ENCODE measurements around the gene INTS11. TPM values are rescaled to one million over a fixed set of nuclear protein-coding genes. Genes with fewer than 3 reads are reported as not detected.

Gene INTS11
- total RNA-seq, 1 experiment from 2014 or later = 161 TPM

GRCh38 chr1:1285611-1286311 is 38.7 kb downstream of the INTS11 start:
- RAD21 ChIA-PET (ENCODE audit: low non-redundant PET in 1 of 2, low total read pairs in 2 of 2, uncharacterized antibody in 2 of 2, unreplicated experiment in 2 of 2) = no interaction called here
- H3K4me2 ChIP-seq (ENCODE audit: low read length) = no peak overlapping the region
- intact Hi-C loops (cut with micrococcal nuclease) = no loop called here
- 0 out of 2 replicates have a peak, but pooled peaks have one; percentile 12 for ATAC-seq
- CTCF ChIA-PET = no interaction called here
- H3K4me1 ChIP-seq (ENCODE audit: control insufficient read depth in 1 of 2, insufficient read depth in 2 of 2, low read length in 2 of 2) = peaks cover 5 to 29% of the 10 kb centered on the region in 2 experiments; a peak in 3 of 4 replicates
- H3K4me3 ChIP-seq (replicated peaks in 1 of 2; ENCODE audit: low read depth in 1 of 2, low read length in 2 of 2) = no peak overlapping the region
- H3K9me2 ChIP-seq (ENCODE audit: insufficient read depth) = no peaks in the 10 kb centered on the region
- H3K27ac ChIP-seq (ENCODE audit: low read depth, low read length) = no peak overlapping the region; the same call in 1 of the 2 replicates
- H2AFZ ChIP-seq (ENCODE audit: low read depth, low read length, poor library complexity, severe bottlenecking) = no peak overlapping the region
- no peak for DNase-seq (ENCODE audit: low read depth, low spot score)
- no peaks in the 10 kb centered on the region for H4K20me1 ChIP-seq (ENCODE audit: insufficient read depth)
- BruUV-seq (replicated peaks) = no TSS peak
- TF ChIP-seq CBX3 (IDR thresholded peaks at IDR 0.05; ENCODE audit: low read depth) = no peak
- TF ChIP-seq JUND (IDR thresholded peaks at IDR 0.05) = no peak
- H3K27me3 ChIP-seq (ENCODE audit: insufficient read depth, low read length) = no peaks in the 10 kb centered on the region
- no peaks in the 10 kb centered on the region for H3K9me3 ChIP-seq (ENCODE audit: control insufficient read depth in 1 of 2, insufficient read depth in 1 of 2, low read depth in 1 of 2, low read length in 2 of 2)
- no peaks in the 10 kb centered on the region for H3K36me3 ChIP-seq (ENCODE audit: control insufficient read depth in 1 of 2, insufficient read depth in 2 of 2, low read length in 2 of 2)
- H3K79me2 ChIP-seq (ENCODE audit: insufficient read depth, low read length) = no peaks in the 10 kb centered on the region
- POLR2A ChIA-PET = no interaction called here
- no peak overlapping the region for H3K9ac ChIP-seq (ENCODE audit: low read length)

- no peaks in the 10 kb centered on the region for H3K9me3 ChIP-seq (ENCODE audit: control insufficient read depth in 1 of 2, insufficient read depth in 1 of 2, low read depth in 1 of 2, low read length in 2 of 2)
- intact Hi-C loops (cut with micrococcal nuclease) = no loop called here
- no peak overlapping the region for H2AFZ ChIP-seq (ENCODE audit: low read depth, low read length, poor library complexity, severe bottlenecking)
- ATAC-seq (no peak), DNase-seq (ENCODE audit: low read depth, low spot score) (no peak)
- CTCF ChIA-PET = no interaction called here
- RAD21 ChIA-PET (ENCODE audit: low non-redundant PET in 1 of 2, low total read pairs in 2 of 2, uncharacterized antibody in 2 of 2, unreplicated experiment in 2 of 2) = no interaction called here
- H4K20me1 ChIP-seq (ENCODE audit: insufficient read depth) = no peaks in the 10 kb centered on the region
- no peak overlapping the region for H3K4me2 ChIP-seq (ENCODE audit: low read length)
- H3K27ac ChIP-seq (ENCODE audit: low read depth, low read length) = no peak overlapping the region; the same call in 1 of the 2 replicates
- POLR2A ChIA-PET = no interaction called here
- TF ChIP-seq CBX3 (IDR thresholded peaks at IDR 0.05; ENCODE audit: low read depth) = no peak
- TF ChIP-seq SIN3A (IDR thresholded peaks at IDR 0.05; ENCODE audit: low read depth) = no peak
- TF ChIP-seq YY1 (IDR thresholded peaks at IDR 0.05; ENCODE audit: extremely low read depth, insufficient replicate concordance, low read depth, low read length) = no peak
- no peak for TF ChIP-seq ELF1 (IDR thresholded peaks at IDR 0.05; ENCODE audit: borderline replicate concordance, low read depth)
- TF ChIP-seq FOSL1 (IDR thresholded peaks at IDR 0.05; ENCODE audit: low read depth) = no peak
- TF ChIP-seq EZH2phosphoT487 (IDR thresholded peaks at IDR 0.05; ENCODE audit: borderline replicate concordance) = no peak
- TF ChIP-seq POLR2AphosphoS5 (IDR thresholded peaks at IDR 0.05; ENCODE audit: low read depth, low read length) = no peak
- no peak for TF ChIP-seq CTCF (IDR thresholded peaks at IDR 0.05 in 2 of 3, conservative IDR thresholded peaks at IDR 0.05 in 1 of 3; ENCODE audit: borderline replicate concordance in 1 of 3, insufficient read depth in 1 of 3, low read depth in 2 of 3, low read length in 2 of 3)
- no peak for TF ChIP-seq EGR1 (IDR thresholded peaks at IDR 0.05; ENCODE audit: low read depth)
- TF ChIP-seq ATF3 (IDR thresholded peaks at IDR 0.05) = no peak
- no peak for TF ChIP-seq REST (IDR thresholded peaks at IDR 0.05; ENCODE audit: low read depth)
- peaks cover 0 to 23% of the 10 kb centered on the region in 2 experiments; a peak in 3 of 4 replicates for H3K4me1 ChIP-seq (ENCODE audit: control insufficient read depth in 1 of 2, insufficient read depth in 2 of 2, low read length in 2 of 2)
- no peaks in the 10 kb centered on the region for H3K27me3 ChIP-seq (ENCODE audit: insufficient read depth, low read length)
- no TSS peak for BruUV-seq (replicated peaks)
- no peaks in the 10 kb centered on the region for H3K9me2 ChIP-seq (ENCODE audit: insufficient read depth)
- no peak overlapping the region for H3K9ac ChIP-seq (ENCODE audit: low read length)
- H3K36me3 ChIP-seq (ENCODE audit: control insufficient read depth in 1 of 2, insufficient read depth in 2 of 2, low read length in 2 of 2) = no peaks in the 10 kb centered on the region
- no peaks in the 10 kb centered on the region for H3K79me2 ChIP-seq (ENCODE audit: insufficient read depth, low read length)
- H3K4me3 ChIP-seq (replicated peaks in 1 of 2; ENCODE audit: low read depth in 1 of 2, low read length in 2 of 2) = no peak overlapping the region
Observed at GRCh38 chr1:1285102-1285571, 39.3 kb downstream of the INTS11 start.

Data from HCT116 (cell line).